ENCODE measurements around the gene CDH5. TPM values are rescaled to one million over a fixed set of nuclear protein-coding genes. Genes with fewer than 3 reads are reported as not detected.

CDH5 gene
- total and polyA plus RNA-seq, 4 donors: 1.5 to 97.5 (median 20.9) TPM

GRCh38 chr16:66382966-66383299 is 16.4 kb downstream of the CDH5 start:
- intact Hi-C loops (cut with DNase I): no loop called here
- DNase-seq (no peak), ATAC-seq (ENCODE audit: low FRiP score) (no peak)
- Histone ChIP-seq H3K27ac (ENCODE audit: low read depth in 1 of 2, low read length in 2 of 2) (no peak overlapping the region), H3K4me1 (ENCODE audit: control insufficient read depth in 1 of 2, insufficient read depth in 2 of 2, low read length in 2 of 2) (no peaks in the 10 kb centered on the region), H3K4me3 (ENCODE audit: low read length in 2 of 2) (no peak overlapping the region), H3K9me3 (ENCODE audit: control insufficient read depth, low read length) (no peaks in the 10 kb centered on the region), H3K27me3 (ENCODE audit: control insufficient read depth in 1 of 2, insufficient read depth in 2 of 2, low read length in 1 of 2) (no peaks in the 10 kb centered on the region), H3K36me3 (ENCODE audit: control insufficient read depth in 1 of 2, insufficient read depth in 2 of 2, low read length in 1 of 2) (no peaks in the 10 kb centered on the region)
- 54 to 64% methylated on average over 3 of the region's 3 CpGs for WGBS, 2 donors

- no peak for DNase-seq
- H3K36me3 ChIP-seq (ENCODE audit: control insufficient read depth in 1 of 2, insufficient read depth in 2 of 2, low read length in 1 of 2): no peaks in the 10 kb centered on the region
- no peaks in the 10 kb centered on the region for H3K9me3 ChIP-seq (ENCODE audit: control insufficient read depth, low read length)
- 92 to 94% methylated on average over 4 of the region's 4 CpGs for WGBS, 2 donors
- intact Hi-C loops (cut with DNase I): no loop called here
- H3K27ac ChIP-seq (ENCODE audit: low read depth in 1 of 2, low read length in 2 of 2): no peak overlapping the region
- H3K27me3 ChIP-seq (ENCODE audit: control insufficient read depth in 1 of 2, insufficient read depth in 2 of 2, low read length in 1 of 2): no peaks in the 10 kb centered on the region
- no peak overlapping the region for H3K4me3 ChIP-seq (ENCODE audit: low read length in 2 of 2)
- no peaks in the 10 kb centered on the region for H3K4me1 ChIP-seq (ENCODE audit: control insufficient read depth in 1 of 2, insufficient read depth in 2 of 2, low read length in 2 of 2)
- ATAC-seq (ENCODE audit: low FRiP score): no peak
Measured at GRCh38 chr16:66383551-66383950, 17.1 kb downstream of the CDH5 start.

- H3K4me3 ChIP-seq (ENCODE audit: low read length in 2 of 2): no peak overlapping the region
- DNase-seq (no peak), ATAC-seq (ENCODE audit: low FRiP score) (no peak)
- no peaks in the 10 kb centered on the region for H3K36me3 ChIP-seq (ENCODE audit: control insufficient read depth in 1 of 2, insufficient read depth in 2 of 2, low read length in 1 of 2)
- intact Hi-C loops (cut with DNase I): no loop called here
- no peaks in the 10 kb centered on the region for H3K27me3 ChIP-seq (ENCODE audit: control insufficient read depth in 1 of 2, insufficient read depth in 2 of 2, low read length in 1 of 2)
- no peaks in the 10 kb centered on the region for H3K4me1 ChIP-seq (ENCODE audit: control insufficient read depth in 1 of 2, insufficient read depth in 2 of 2, low read length in 2 of 2)
- 96 to 99% methylated on average over 4 of the region's 4 CpGs for WGBS, 2 donors
- H3K27ac ChIP-seq (ENCODE audit: low read depth in 1 of 2, low read length in 2 of 2): no peak overlapping the region
- H3K9me3 ChIP-seq (ENCODE audit: control insufficient read depth, low read length): no peaks in the 10 kb centered on the region
Measured at GRCh38 chr16:66385415-66385814, 18.9 kb downstream of the CDH5 start.

- intact Hi-C loops (cut with DNase I): no loop called here
Measured at GRCh38 chr16:66386629-66387622, 20.4 kb downstream of the CDH5 start.

GRCh38 chr16:66387817-66388332 is 21.4 kb downstream of the CDH5 start:
- intact Hi-C loops (cut with DNase I): no loop called here
- H3K4me1 ChIP-seq (ENCODE audit: control insufficient read depth in 1 of 2, insufficient read depth in 2 of 2, low read length in 2 of 2): no peaks in the 10 kb centered on the region
- H3K4me3 ChIP-seq (ENCODE audit: low read length in 2 of 2): no peak overlapping the region
- H3K27ac ChIP-seq (ENCODE audit: low read depth in 1 of 2, low read length in 2 of 2): no peak overlapping the region
- no peaks in the 10 kb centered on the region for H3K27me3 ChIP-seq (ENCODE audit: control insufficient read depth in 1 of 2, insufficient read depth in 2 of 2, low read length in 1 of 2)
- 79 to 84% methylated on average over 2 of the region's 2 CpGs for WGBS, 2 donors
- H3K36me3 ChIP-seq (ENCODE audit: control insufficient read depth in 1 of 2, insufficient read depth in 2 of 2, low read length in 1 of 2): no peaks in the 10 kb centered on the region
- no peaks in the 10 kb centered on the region for H3K9me3 ChIP-seq (ENCODE audit: control insufficient read depth, low read length)
- DNase-seq (no peak), ATAC-seq (ENCODE audit: low FRiP score) (no peak)

More at GRCh38 chr16:66386629-66387622, 20.4 kb downstream of the CDH5 start:
- Histone ChIP-seq H3K9me3 (ENCODE audit: control insufficient read depth, low read length) (no peaks in the 10 kb centered on the region), H3K27me3 (ENCODE audit: control insufficient read depth in 1 of 2, insufficient read depth in 2 of 2, low read length in 1 of 2) (no peaks in the 10 kb centered on the region), H3K36me3 (ENCODE audit: control insufficient read depth in 1 of 2, insufficient read depth in 2 of 2, low read length in 1 of 2) (no peaks in the 10 kb centered on the region), H3K4me1 (ENCODE audit: control insufficient read depth in 1 of 2, insufficient read depth in 2 of 2, low read length in 2 of 2) (no peaks in the 10 kb centered on the region), H3K27ac (ENCODE audit: low read depth in 1 of 2, low read length in 2 of 2) (no peak overlapping the region), H3K4me3 (ENCODE audit: low read length in 2 of 2) (no peak overlapping the region)
- DNase-seq: no peak
- no peak for ATAC-seq (ENCODE audit: low FRiP score)
- WGBS, 2 donors: 93 to 94% methylated on average over 20 of the region's 20 CpGs

GRCh38 chr16:66388350-66389139 is 22.1 kb downstream of the CDH5 start:
- 92 to 95% methylated on average over 6 of the region's 6 CpGs for WGBS, 2 donors
- Histone ChIP-seq H3K4me3 (ENCODE audit: low read length in 2 of 2) (no peak overlapping the region), H3K4me1 (ENCODE audit: control insufficient read depth in 1 of 2, insufficient read depth in 2 of 2, low read length in 2 of 2) (no peaks in the 10 kb centered on the region), H3K9me3 (ENCODE audit: control insufficient read depth, low read length) (no peaks in the 10 kb centered on the region), H3K36me3 (ENCODE audit: control insufficient read depth in 1 of 2, insufficient read depth in 2 of 2, low read length in 1 of 2) (no peaks in the 10 kb centered on the region), H3K27me3 (ENCODE audit: control insufficient read depth in 1 of 2, insufficient read depth in 2 of 2, low read length in 1 of 2) (no peaks in the 10 kb centered on the region), H3K27ac (ENCODE audit: low read depth in 1 of 2, low read length in 2 of 2) (no peak overlapping the region)
- no peak for DNase-seq
- intact Hi-C loops (cut with DNase I): no loop called here
- no peak for ATAC-seq (ENCODE audit: low FRiP score)

GRCh38 chr16:66389256-66390176 is 23.0 kb downstream of the CDH5 start:
- Histone ChIP-seq H3K36me3 (ENCODE audit: control insufficient read depth in 1 of 2, insufficient read depth in 2 of 2, low read length in 1 of 2) (no peaks in the 10 kb centered on the region), H3K4me3 (ENCODE audit: low read length in 2 of 2) (no peak overlapping the region), H3K27ac (ENCODE audit: low read depth in 1 of 2, low read length in 2 of 2) (no peak overlapping the region), H3K4me1 (ENCODE audit: control insufficient read depth in 1 of 2, insufficient read depth in 2 of 2, low read length in 2 of 2) (no peaks in the 10 kb centered on the region), H3K9me3 (ENCODE audit: control insufficient read depth, low read length) (no peaks in the 10 kb centered on the region), H3K27me3 (ENCODE audit: control insufficient read depth in 1 of 2, insufficient read depth in 2 of 2, low read length in 1 of 2) (no peaks in the 10 kb centered on the region)
- intact Hi-C loops (cut with DNase I): no loop called here
- no peak for ATAC-seq (ENCODE audit: low FRiP score)
- 94 to 96% methylated on average over 13 of the region's 13 CpGs for WGBS, 2 donors
- DNase-seq: no peak

All from aorta (tissue), 5 donors.